Peyer's patch (tissue), 4 donors: Measurements from ENCODE around the gene B4GALT1. TPM values are rescaled to one million over a fixed set of nuclear protein-coding genes. Genes with fewer than 3 reads are reported as not detected.

Experiments
- DNase-seq, 3 donors: peaks; one replicate each; pipeline ENCODE4 v3.0.0-alpha.2; 2017 to 2019
- H3K27ac ChIP-seq, 4 donors: fragments of 200-600 bp; sonication (generic); one replicate each; pipeline ENCODE4 v1.5.1; 2016 to 2019
- H3K27me3 ChIP-seq, 2 donors: fragments of 200-600 bp; sonication (generic); one replicate each; pipeline ENCODE4 v1.5.1; 2019
- H3K36me3 ChIP-seq, 3 donors: fragments of 200-600 bp; sonication (generic); one replicate each; pipeline ENCODE4 v1.5.1; 2016 to 2019
- H3K4me1 ChIP-seq, 4 donors: fragments of 200-600 bp; sonication (generic); one replicate each; pipeline ENCODE4 v1.5.1; 2016 to 2019
- H3K4me3 ChIP-seq, 4 donors: fragments of 200-600 bp; sonication (generic); 1 replicate in 3 of 4; 2 replicates in 1 of 4; pipeline ENCODE4 v1.5.1; 2016 to 2019; ENCODE audit warnings: mild to moderate bottlenecking in 1 of 4
- H3K9me3 ChIP-seq, 4 donors: fragments of 200-600 bp; sonication (generic); one replicate each; pipeline ENCODE4 v1.5.1; 2016 to 2019; ENCODE audit warnings: mild to moderate bottlenecking in 1 of 4
- POLR2A ChIP-seq, 2 donors: fragments of 450-650 bp; IDR thresholded peaks; one replicate each; pipeline ENCODE4 v1.5.1; 2017; ENCODE audit warnings: antibody characterized with exemption in 2 of 2, mild to moderate bottlenecking in 2 of 2, moderate library complexity in 2 of 2
- total RNA-seq, 4 donors: library from RNA; depleted of rRNA; stranded (reverse); fragments of >200 nt; gene quantifications; one replicate each; pipeline ENCODE4 v1.1.0, GENCODE V29; 2016
- TF ChIP-seq, protein P1 (sequence below), 6 experiments: fragments of 450-650 bp in 4 of 6; fragments of 200-600 bp in 2 of 6; sonication (generic) in 1 of 6; IDR thresholded peaks; one replicate each; pipeline ENCODE4 v1.5.1; 2017 to 2019; ENCODE audit warnings: antibody characterized with exemption in 6 of 6, mild to moderate bottlenecking in 3 of 6, moderate library complexity in 1 of 6

The B4GALT1 gene
- total RNA-seq, 4 donors from 2014 or later: 26.4 to 65.3 (median 44.1) TPM

DNA sequence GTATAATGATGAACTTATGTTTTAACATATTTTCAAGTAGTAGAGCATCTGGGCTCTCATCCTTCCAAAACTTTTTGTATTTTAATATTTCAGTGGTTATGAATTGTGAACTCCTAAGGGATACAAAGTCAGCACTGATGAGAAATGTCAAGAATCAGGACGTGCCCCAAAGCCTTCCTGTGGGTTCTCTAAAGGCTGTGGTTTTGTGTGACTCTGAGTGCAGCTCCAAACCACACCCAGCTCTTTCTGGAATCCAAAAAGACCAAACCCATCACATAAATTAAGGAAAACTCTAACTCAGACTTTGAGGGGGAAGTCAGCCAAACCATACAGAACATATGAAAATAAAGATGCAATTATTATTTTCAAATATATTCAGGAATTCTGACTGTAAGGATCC, 49.8 kb downstream of the B4GALT1 start:
- no peaks in the 10 kb centered on the region for H3K4me1 ChIP-seq
- no peaks in the 10 kb centered on the region for H3K9me3 ChIP-seq
- H3K27ac ChIP-seq: no peak overlapping the region
- TF ChIP-seq POLR2A (IDR thresholded peaks at IDR 0.05): no peak
- TF ChIP-seq, protein P1, sequence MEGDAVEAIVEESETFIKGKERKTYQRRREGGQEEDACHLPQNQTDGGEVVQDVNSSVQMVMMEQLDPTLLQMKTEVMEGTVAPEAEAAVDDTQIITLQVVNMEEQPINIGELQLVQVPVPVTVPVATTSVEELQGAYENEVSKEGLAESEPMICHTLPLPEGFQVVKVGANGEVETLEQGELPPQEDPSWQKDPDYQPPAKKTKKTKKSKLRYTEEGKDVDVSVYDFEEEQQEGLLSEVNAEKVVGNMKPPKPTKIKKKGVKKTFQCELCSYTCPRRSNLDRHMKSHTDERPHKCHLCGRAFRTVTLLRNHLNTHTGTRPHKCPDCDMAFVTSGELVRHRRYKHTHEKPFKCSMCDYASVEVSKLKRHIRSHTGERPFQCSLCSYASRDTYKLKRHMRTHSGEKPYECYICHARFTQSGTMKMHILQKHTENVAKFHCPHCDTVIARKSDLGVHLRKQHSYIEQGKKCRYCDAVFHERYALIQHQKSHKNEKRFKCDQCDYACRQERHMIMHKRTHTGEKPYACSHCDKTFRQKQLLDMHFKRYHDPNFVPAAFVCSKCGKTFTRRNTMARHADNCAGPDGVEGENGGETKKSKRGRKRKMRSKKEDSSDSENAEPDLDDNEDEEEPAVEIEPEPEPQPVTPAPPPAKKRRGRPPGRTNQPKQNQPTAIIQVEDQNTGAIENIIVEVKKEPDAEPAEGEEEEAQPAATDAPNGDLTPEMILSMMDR (IDR thresholded peaks at IDR 0.05): no peak
- no peak overlapping the region for H3K4me3 ChIP-seq
- H3K36me3 ChIP-seq: peaks cover 0 to 67% (median 0%) of the 10 kb centered on the region in 3 donors
- no peak for DNase-seq
- H3K27me3 ChIP-seq: no peaks in the 10 kb centered on the region

DNA sequence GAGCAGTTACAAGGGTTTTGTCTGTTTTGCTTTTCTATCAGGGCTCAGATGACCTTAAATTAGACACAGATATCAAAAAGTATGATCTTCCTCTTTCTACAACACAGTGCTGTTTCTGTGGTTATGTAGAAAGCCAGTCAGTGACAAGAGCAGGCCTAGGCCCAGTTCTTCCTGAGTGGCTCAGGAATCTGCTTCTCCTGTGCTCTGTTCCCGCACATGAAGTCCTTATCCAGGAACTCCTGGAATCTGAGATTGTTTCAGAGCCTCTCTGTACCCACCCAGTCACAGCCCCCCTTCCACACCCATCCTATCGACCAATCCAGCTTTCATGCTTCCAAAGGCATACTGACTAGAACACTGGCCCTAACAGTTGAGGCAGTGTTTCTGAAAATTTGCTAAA, 50.3 kb downstream of the B4GALT1 start:
- H3K36me3 ChIP-seq: peaks cover 0 to 72% (median 0%) of the 10 kb centered on the region in 3 donors
- DNase-seq: no peak
- H3K9me3 ChIP-seq: no peaks in the 10 kb centered on the region
- no peaks in the 10 kb centered on the region for H3K27me3 ChIP-seq
- TF ChIP-seq, protein P1 (IDR thresholded peaks at IDR 0.05): no peak
- TF ChIP-seq POLR2A (IDR thresholded peaks at IDR 0.05): no peak
- no peak overlapping the region for H3K4me3 ChIP-seq
- H3K4me1 ChIP-seq: no peaks in the 10 kb centered on the region
- no peak overlapping the region for H3K27ac ChIP-seq

DNA sequence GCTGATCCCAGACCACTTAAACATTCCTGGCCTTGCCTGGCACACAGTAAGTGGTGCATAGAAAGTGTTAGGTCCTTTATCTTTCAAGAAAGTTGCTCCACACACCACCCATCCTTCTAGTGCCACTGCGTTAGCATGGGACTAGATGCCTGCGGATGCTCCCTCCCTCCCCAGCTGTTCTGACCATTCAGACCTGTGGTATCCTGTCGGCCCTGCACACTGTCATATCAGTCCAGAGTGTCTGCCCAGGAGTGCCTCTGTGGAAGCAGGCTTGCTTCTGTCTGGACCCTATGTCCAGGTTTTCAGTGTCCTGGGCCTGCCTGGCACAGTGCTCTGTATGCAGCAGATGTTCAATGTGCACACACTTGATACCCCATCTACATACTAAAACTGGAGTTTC, 52.4 kb downstream of the B4GALT1 start:
- Histone ChIP-seq H3K4me1 (no peaks in the 10 kb centered on the region), H3K27me3 (no peaks in the 10 kb centered on the region), H3K4me3 (no peak overlapping the region), H3K27ac (no peak overlapping the region), H3K9me3 (no peaks in the 10 kb centered on the region), H3K36me3 (peaks cover 0 to 62% (median 0%) of the 10 kb centered on the region in 3 donors)
- DNase-seq: no peak
- no peak for TF ChIP-seq POLR2A (IDR thresholded peaks at IDR 0.05)
- TF ChIP-seq, protein P1 (IDR thresholded peaks at IDR 0.05): no peak

DNA sequence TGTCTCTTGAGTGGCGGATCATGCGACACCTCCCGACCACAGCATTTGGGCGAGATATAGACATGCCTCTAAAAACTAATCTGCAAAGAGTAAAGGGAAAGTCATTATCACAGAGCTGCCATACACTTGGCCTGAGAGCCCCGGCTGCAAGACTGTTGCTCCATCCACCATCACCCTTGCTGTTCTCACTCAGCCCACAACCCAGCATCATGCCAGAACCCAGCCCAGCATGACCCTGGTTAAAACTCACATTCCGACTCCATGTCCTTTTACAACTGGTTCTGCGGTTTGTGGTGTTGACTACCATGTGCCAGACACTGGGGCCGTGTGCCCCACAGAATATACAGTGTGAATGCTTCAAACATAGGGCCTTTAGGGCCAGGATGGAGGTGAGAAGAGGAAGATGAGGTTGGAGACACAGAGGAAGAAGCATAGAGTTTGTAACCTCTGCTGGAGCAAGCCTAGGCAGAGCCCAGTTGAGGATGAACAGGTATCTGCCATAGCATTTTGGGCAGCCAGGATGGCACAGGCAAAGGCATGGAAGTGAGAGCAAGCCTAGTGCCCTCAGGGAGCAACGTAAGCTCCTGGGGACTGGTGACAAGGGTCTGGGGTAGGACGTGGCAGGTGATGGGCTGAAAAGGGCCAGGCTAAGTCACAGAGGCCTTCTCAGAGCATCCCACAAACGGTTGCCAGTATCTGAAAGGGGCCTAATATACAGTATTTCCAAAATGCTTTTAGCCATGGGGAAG, 53.2 kb downstream of the B4GALT1 start:
- TF ChIP-seq, protein P1 (IDR thresholded peaks at IDR 0.05): no peak
- TF ChIP-seq POLR2A (IDR thresholded peaks at IDR 0.05): no peak
- Histone ChIP-seq H3K4me3 (no peak overlapping the region), H3K9me3 (no peaks in the 10 kb centered on the region), H3K27me3 (no peaks in the 10 kb centered on the region), H3K27ac (no peak overlapping the region), H3K36me3 (peaks cover 0 to 55% (median 0%) of the 10 kb centered on the region in 3 donors), H3K4me1 (no peaks in the 10 kb centered on the region)
- DNase-seq: no peak

DNA sequence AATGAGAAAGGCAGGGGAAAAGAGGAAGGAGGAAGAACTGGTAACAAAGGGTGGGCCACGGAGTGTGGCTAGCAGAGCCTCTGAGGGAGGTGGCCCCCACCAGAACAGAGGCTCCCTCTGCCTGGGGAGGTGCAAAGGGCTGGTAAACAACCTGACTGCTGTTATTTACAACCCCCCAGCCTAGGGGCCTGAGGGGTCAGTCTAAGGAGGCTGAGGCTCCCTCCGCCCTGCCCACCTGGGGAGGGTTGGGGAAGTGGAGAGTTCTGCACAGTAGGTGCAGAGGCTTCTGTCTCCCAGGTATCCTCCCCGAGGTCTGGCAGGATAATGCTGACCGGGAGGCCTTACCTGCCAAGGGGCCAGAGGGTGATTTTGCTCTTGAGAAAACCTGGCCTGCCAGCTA, 55.0 kb downstream of the B4GALT1 start:
- H3K4me1 ChIP-seq: no peaks in the 10 kb centered on the region
- no peak for DNase-seq
- no peaks in the 10 kb centered on the region for H3K9me3 ChIP-seq
- no peak for TF ChIP-seq POLR2A (IDR thresholded peaks at IDR 0.05)
- TF ChIP-seq, protein P1 (IDR thresholded peaks at IDR 0.05): no peak
- peaks cover 0 to 48% (median 0%) of the 10 kb centered on the region in 3 donors for H3K36me3 ChIP-seq
- no peaks in the 10 kb centered on the region for H3K27me3 ChIP-seq
- no peak overlapping the region for H3K4me3 ChIP-seq
- H3K27ac ChIP-seq: no peak overlapping the region
